GM12801 (cell line): ENCODE results near the gene KCNJ1.

Source experiments
- TF ChIP-seq, protein P1 (sequence below): IDR thresholded peaks from one replicate; pipeline ENCODE4 v1.5.1; 2011; ENCODE audit warnings: control low read depth; ENCODE audit not compliant: insufficient read length; ENCODE audit errors: extremely low read depth

KCNJ1 gene

DNA sequence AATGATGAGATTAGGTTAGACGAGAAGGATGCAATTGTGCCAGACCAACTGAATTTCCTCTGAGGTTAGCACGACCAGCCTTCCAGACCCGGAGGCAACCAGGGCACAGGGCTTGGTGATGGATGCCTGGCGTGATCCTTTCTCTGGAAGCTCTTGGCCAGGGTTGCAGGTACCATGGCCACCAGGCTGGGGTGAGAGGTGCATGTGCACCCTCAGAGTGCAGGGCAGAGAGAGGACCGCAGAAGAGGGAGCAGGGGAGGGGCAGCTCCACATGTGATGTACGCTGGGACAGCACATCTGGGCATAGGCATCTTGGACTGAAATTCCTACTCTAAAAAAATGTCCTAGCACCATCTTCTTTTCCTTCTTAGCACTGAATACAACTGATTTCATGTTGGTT lies 10.9 kb downstream of the KCNJ1 start:
- TF ChIP-seq, protein P1, sequence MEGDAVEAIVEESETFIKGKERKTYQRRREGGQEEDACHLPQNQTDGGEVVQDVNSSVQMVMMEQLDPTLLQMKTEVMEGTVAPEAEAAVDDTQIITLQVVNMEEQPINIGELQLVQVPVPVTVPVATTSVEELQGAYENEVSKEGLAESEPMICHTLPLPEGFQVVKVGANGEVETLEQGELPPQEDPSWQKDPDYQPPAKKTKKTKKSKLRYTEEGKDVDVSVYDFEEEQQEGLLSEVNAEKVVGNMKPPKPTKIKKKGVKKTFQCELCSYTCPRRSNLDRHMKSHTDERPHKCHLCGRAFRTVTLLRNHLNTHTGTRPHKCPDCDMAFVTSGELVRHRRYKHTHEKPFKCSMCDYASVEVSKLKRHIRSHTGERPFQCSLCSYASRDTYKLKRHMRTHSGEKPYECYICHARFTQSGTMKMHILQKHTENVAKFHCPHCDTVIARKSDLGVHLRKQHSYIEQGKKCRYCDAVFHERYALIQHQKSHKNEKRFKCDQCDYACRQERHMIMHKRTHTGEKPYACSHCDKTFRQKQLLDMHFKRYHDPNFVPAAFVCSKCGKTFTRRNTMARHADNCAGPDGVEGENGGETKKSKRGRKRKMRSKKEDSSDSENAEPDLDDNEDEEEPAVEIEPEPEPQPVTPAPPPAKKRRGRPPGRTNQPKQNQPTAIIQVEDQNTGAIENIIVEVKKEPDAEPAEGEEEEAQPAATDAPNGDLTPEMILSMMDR = no peak

DNA sequence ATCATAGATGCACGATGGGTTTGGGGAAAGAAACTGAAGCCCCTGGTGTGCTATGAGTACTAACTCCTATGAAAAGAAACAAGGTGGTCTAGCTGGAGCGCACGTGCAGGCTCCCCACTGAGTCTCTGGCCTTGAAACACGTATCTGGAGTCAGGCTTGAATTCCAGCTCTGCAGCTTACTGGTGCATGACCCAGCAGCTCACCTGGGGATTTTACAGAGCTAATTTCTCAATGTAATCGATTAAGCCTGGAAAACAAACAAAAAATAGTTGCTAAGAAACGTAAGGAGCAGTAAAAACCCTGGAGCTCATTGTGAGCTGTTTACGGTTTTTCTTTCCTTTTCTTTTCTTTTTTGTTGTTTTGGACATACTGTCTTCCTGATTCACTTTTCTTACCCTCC lies 12.3 kb downstream of the KCNJ1 start:
- TF ChIP-seq, protein P1 = no peak

- TF ChIP-seq, protein P1 = no peak
These were observed 13.5 kb downstream of the KCNJ1 start for GRCh38 chr11:128853559-128853958.

GRCh38 chr11:128852327-128853023 lies 14.6 kb downstream of the KCNJ1 start:
- TF ChIP-seq, protein P1 = no peak

DNA sequence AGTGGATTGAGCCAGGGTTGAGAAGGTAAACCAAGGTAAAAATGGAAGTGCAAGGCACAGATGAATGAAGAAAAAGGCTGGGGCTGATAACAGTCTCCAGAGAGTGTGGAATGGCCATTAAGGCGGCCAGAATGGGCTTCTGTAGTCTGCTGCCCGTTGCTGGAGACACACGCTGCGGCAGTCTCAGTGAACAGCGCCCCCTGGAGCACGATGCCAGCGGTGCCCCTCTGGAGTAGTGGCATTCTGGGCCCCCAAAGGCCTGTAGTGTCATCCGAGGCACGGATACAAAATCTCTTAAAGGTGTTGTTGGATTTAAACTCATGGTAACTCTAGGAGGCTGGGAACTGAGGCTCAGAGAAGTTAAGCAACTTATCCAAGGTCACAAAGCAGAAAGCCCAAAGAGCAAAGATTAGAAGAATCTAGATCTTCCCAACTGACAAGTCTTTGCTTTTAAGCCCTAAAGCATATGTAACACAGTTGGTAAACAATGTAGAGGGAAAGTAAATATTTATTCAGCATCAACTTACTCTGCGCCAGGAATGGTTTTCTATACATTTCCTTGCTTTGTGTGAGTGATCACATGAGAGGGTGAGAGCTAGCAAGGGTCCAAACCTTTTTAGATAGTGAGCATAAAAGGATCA lies 18.2 kb downstream of the KCNJ1 start:
- TF ChIP-seq, protein P1 = no peak

GRCh38 chr11:128846985-128847384 lies 20.1 kb downstream of the KCNJ1 start:
- TF ChIP-seq, protein P1 = no peak

DNA sequence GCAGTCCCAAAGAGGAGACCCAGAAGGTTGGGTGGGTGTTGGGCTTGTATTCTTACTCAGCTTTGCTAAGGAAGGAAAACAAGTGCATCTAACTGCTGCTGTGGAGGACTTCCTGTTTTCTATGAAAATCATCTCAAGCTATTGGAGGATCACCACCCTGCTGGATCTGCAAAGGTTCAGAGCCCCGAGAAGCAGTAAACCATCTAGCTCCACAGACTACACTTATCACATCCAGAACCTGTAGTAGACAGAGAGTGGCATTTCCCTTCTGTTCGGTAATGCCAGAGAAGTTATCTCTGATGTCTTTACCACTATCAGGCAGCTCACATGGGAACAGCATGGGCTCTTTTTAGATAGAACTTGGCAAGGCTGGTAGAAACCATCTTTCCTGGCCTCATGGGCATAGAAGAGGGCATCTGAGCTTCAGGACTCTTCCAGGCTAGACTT lies 21.7 kb downstream of the KCNJ1 start:
- TF ChIP-seq, protein P1 = no peak
